Tibial artery (tissue), 4 donors: ENCODE results near the gene LTB.

ENCODE experiments used
- DNase-seq, 2 donors: peaks; one replicate each; pipeline ENCODE4 v3.0.0-alpha.2; 2019
- H3K27ac ChIP-seq, 2 donors: fragments of 200-600 bp; sonication (generic) in 1 of 2; 1 replicate in 1 of 2; 2 replicates in 1 of 2; pipeline ENCODE4 v1.5.1; 2018 to 2019; ENCODE audit warnings: mild to moderate bottlenecking in 1 of 2
- H3K27me3 ChIP-seq, 2 donors: fragments of 200-600 bp; sonication (generic) in 1 of 2; one replicate each; pipeline versions ENCODE4 v1.5.1 to v1.6.0; 2016 to 2019
- H3K36me3 ChIP-seq, 3 donors: fragments of 200-600 bp; sonication (generic) in 2 of 3; one replicate each; pipeline ENCODE4 v1.5.1; 2016 to 2019; ENCODE audit warnings: mild to moderate bottlenecking in 2 of 3
- H3K4me1 ChIP-seq, 4 donors: fragments of 200-600 bp; sonication (generic) in 2 of 4; 1 replicate in 3 of 4; 2 replicates in 1 of 4; pipeline ENCODE4 v1.5.1; 2016 to 2019
- H3K4me3 ChIP-seq, 2 donors: fragments of 200-600 bp; sonication (generic) in 1 of 2; 1 replicate in 1 of 2; 2 replicates in 1 of 2; pipeline ENCODE4 v1.5.1; 2018 to 2019; ENCODE audit warnings: mild to moderate bottlenecking in 2 of 2
- H3K9me3 ChIP-seq, 3 donors: fragments of 200-600 bp; sonication (generic) in 1 of 3; one replicate each; pipeline ENCODE4 v1.5.1; 2016 to 2019
- intact Hi-C: fragments of 100-400 bp; cut with DNase I; formaldehyde crosslinking; loops from one replicate; pipeline ENCODE4 v1.15.0; 2023; ENCODE audit warnings: low total_unique reads
- TF ChIP-seq, protein P1 (sequence below), 2 experiments: fragments of 200-600 bp in 1 of 2; fragments of 450-650 bp in 1 of 2; IDR thresholded peaks; one replicate each; pipeline ENCODE4 v1.5.1; 2017 to 2019; ENCODE audit warnings: antibody characterized with exemption in 2 of 2, mild to moderate bottlenecking in 1 of 2, moderate library complexity in 1 of 2

LTB gene

DNA sequence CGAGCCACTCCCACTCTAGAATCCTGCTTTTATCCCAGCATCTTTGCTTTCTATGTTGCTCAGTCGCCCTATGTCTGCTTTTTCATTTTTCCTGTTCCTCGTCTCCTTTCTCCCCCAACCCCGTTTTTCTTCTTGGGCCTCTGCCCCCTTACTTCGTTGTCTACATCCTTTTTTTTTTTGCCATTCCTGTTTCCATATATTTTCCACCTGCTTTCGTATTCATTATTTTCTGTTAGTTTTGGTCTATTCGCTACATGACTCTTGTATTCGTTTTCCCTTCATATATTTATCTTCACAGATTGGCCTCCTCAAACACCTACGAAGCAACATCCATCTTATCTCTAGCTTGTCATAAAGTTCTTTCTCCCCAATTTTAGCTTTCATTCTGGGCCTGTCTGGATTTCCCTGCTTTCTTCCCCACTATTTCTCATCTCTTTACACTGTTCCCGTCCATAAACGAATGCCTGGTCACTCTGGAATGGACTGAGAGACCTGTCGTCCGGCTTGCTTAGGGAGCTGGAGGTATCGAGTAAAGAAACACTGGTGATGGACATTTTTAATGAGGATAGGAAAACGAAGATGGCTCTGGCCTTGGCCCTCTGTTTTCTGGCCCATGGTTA, 39.2 kb upstream of the LTB start:
- Histone ChIP-seq H3K4me1 (peaks cover 0 to 16% (median 7%) of the 10 kb centered on the region in 4 donors), H3K27me3 (no peaks in the 10 kb centered on the region), H3K27ac (peak overlapping the region; percentile 90 to 91), H3K4me3 (peak overlapping the region; percentile 63 to 79), H3K9me3 (no peaks in the 10 kb centered on the region), H3K36me3 (peaks cover 26 to 32% (median 30%) of the 10 kb centered on the region in 3 donors)
- no peak for DNase-seq
- TF ChIP-seq, protein P1, sequence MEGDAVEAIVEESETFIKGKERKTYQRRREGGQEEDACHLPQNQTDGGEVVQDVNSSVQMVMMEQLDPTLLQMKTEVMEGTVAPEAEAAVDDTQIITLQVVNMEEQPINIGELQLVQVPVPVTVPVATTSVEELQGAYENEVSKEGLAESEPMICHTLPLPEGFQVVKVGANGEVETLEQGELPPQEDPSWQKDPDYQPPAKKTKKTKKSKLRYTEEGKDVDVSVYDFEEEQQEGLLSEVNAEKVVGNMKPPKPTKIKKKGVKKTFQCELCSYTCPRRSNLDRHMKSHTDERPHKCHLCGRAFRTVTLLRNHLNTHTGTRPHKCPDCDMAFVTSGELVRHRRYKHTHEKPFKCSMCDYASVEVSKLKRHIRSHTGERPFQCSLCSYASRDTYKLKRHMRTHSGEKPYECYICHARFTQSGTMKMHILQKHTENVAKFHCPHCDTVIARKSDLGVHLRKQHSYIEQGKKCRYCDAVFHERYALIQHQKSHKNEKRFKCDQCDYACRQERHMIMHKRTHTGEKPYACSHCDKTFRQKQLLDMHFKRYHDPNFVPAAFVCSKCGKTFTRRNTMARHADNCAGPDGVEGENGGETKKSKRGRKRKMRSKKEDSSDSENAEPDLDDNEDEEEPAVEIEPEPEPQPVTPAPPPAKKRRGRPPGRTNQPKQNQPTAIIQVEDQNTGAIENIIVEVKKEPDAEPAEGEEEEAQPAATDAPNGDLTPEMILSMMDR (IDR thresholded peaks at IDR 0.05), result no peak
- intact Hi-C loops, result no loop called here

DNA sequence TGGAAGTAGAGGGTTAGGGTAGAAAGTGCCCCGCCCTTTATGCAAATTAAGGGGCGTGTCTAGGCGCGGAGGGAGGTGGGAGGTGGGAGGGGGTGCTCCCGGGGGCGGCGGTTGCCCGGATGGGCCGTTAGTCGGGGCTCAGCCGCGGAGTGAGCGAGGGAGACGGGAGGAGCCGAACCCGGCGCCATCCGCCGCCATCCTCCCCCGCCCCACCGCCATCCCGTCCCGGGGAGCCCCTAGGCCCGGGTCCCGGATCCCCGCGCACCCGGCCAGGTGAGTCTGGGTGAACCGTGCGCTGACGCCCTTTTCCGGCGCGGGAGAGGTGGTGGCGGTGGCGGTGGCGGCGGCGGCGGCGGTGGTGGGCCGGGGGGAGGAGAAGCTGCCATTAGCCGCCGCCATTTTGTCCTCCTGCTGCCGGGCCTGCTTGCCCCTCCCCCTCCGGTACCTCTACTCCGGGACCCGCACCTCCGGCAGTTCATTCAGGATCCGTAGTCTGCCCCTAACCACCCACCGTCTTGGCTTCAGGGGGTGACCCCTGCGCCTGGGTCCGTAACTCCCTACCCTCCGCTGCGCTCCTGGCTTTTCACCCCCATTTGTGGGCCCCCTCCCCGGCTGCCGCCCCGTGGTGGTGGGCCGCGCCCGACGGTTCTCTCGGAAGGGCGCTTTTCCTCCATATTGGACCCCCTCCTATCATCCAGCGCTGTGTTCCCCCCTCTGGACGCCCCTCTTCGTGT, 38.5 kb upstream of the LTB start, which contains the start of gene PRRC2A:
TSS of gene PRRC2A (plus strand) at position 130 of the 734 bp plus-strand sequence. CDS start 2,075 bp downstream, outside the sequence.
- TF ChIP-seq, protein P1 (IDR thresholded peaks at IDR 0.05), result no peak
- Histone ChIP-seq H3K36me3 (peaks cover 20 to 26% (median 23%) of the 10 kb centered on the region in 3 donors), H3K27ac (peak within 1 kb of the TSS; percentile 90 to 91), H3K9me3 (no peaks in the 10 kb centered on the region), H3K4me3 (peak within 1 kb of the TSS; percentile 63 to 79), H3K4me1 (peaks cover 0 to 16% (median 7%) of the 10 kb centered on the region in 4 donors), H3K27me3 (no peaks in the 10 kb centered on the region)
- DNase-seq, result peak in 1 of 2 donors; percentile 74
- intact Hi-C loops, result no loop called here

DNA sequence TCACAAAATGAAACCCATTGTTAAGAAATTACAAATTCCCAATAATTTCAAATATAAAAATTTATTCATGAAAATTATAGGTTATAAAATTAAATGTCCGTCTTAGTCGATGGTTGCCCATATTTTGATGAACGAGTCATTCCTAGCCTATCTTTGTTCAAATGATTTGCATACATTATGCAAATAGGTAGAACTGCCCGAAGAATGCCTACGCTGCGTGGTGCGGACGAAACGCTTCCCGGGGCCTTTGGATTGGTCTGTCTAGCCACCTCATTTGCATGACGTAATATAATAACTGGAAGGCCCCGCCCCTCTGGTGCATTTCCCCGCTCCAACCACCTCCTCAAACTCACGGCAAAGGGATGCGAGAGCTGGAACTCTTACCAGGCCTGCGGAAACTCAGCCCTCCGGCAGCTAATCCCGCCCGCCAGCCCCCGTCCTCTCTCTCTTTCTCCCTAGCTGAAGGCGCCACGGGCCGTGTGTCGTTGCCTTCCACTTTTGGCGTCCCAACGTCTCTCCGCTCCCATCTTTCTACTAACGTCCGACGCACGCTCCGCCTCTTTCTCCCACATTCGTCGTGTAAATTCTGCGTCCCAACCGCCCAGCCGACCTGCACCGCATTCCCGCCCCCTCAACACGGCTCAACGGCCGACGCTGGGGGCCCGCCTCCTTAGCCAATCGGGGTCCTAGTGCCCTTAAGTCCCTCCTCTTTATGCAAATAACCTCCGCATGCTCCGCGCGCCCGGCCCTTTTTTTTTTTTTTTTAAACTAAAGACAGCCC, 37.8 kb upstream of the LTB start:
- DNase-seq, result peak; percentile 99
- Histone ChIP-seq H3K4me3 (peak overlapping the region; percentile 63 to 79), H3K36me3 (peaks cover 12 to 18% (median 16%) of the 10 kb centered on the region in 3 donors), H3K27ac (peak overlapping the region; percentile 90 to 91), H3K27me3 (no peaks in the 10 kb centered on the region), H3K4me1 (peaks cover 0 to 16% (median 7%) of the 10 kb centered on the region in 4 donors), H3K9me3 (no peaks in the 10 kb centered on the region)
- TF ChIP-seq, protein P1 (IDR thresholded peaks at IDR 0.05), result no peak
- intact Hi-C loops, result no loop called here

DNA sequence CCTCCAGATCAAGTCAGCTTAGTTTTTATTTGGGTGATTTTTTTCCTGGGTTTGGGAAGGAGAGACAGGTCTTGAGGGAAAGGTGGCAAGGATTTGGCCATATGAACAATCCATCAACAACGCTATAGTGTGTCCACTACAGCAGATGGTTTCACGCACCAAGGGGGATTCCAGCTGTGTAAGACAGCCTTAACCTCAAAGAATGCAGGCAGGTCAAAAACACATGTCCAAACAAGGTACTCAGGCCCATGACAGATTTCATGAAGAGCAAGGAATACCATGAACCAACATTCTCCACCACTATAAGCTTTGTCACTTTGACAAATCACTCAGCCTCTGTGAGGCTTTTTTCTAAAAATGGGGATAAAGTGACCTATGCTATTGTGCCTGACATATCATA, 34.8 kb upstream of the LTB start:
- no peak for DNase-seq
- intact Hi-C loops, result no loop called here
- Histone ChIP-seq H3K36me3 (no peaks in the 10 kb centered on the region), H3K27ac (no peak overlapping the region), H3K27me3 (no peaks in the 10 kb centered on the region), H3K9me3 (no peaks in the 10 kb centered on the region), H3K4me1 (peaks cover 0 to 6% (median 3%) of the 10 kb centered on the region in 4 donors), H3K4me3 (no peak overlapping the region)
- TF ChIP-seq, protein P1 (IDR thresholded peaks at IDR 0.05), result no peak

DNA sequence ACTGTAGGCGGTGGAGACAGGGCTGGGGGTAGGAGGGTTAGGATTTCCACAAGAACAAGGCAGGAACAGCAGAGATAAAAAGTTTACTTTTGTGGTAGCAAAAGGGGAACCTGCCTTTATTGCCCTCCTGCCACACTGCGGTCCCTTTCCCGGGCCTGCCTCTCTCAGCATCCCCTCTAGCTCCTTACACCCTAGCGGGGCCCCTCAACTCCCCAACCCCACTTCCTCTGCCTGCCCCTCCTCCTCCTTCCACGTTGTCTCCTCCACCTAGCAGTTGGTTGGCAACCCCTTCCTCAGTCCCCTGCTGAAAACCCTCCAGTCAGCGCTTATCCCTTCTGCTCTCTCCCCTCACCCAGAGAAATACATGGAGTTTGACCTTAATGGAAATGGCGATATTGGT, 33.5 kb upstream of the LTB start:
- H3K4me3 ChIP-seq, result peak overlapping the region; percentile 1 to 18
- H3K9me3 ChIP-seq, result no peaks in the 10 kb centered on the region
- no peaks in the 10 kb centered on the region for H3K27me3 ChIP-seq
- no peaks in the 10 kb centered on the region for H3K4me1 ChIP-seq
- intact Hi-C loops, result no loop called here
- no peak for DNase-seq
- TF ChIP-seq, protein P1 (IDR thresholded peaks at IDR 0.05), result no peak
- no peaks in the 10 kb centered on the region for H3K36me3 ChIP-seq
- H3K27ac ChIP-seq, result no peak overlapping the region
